Effector memory CD4-positive, alpha-beta T cell (primary cell): ENCODE measurements around the gene ASTN2.

Source experiments
- DNase-seq, 3 donors: peaks; one replicate each; pipeline ENCODE4 v3.0.0-alpha.2; 2020
- H3K27ac ChIP-seq: 2 replicates; pipeline ENCODE4 v1.7.0; 2013; ENCODE audit warnings: mild to moderate bottlenecking, low read length, moderate library complexity; ENCODE audit not compliant: insufficient read depth, poor library complexity, severe bottlenecking
- H3K27me3 ChIP-seq: replicated peaks from 2 replicates; pipeline ENCODE4 v1.7.0; 2013; ENCODE audit warnings: mild to moderate bottlenecking, low read length; ENCODE audit not compliant: insufficient read depth, control insufficient read depth, poor library complexity, severe bottlenecking
- H3K36me3 ChIP-seq: 2 replicates; pipeline ENCODE4 v1.7.0; 2013; ENCODE audit warnings: mild to moderate bottlenecking, low read length, moderate library complexity; ENCODE audit not compliant: control insufficient read depth, insufficient read depth
- H3K4me1 ChIP-seq: 2 replicates; pipeline ENCODE4 v1.7.0; 2013; ENCODE audit warnings: low read length, mild to moderate bottlenecking; ENCODE audit not compliant: control insufficient read depth, insufficient read depth, poor library complexity, severe bottlenecking
- H3K4me3 ChIP-seq: 2 replicates; pipeline ENCODE4 v1.7.0; 2013; ENCODE audit warnings: low read length, low read depth, mild to moderate bottlenecking; ENCODE audit not compliant: insufficient read depth, poor library complexity, severe bottlenecking
- H3K9me3 ChIP-seq: 2 replicates; pipeline ENCODE4 v1.7.0; 2013; ENCODE audit warnings: mild to moderate bottlenecking, low read length, moderate library complexity; ENCODE audit not compliant: control insufficient read depth

Gene ASTN2

DNA sequence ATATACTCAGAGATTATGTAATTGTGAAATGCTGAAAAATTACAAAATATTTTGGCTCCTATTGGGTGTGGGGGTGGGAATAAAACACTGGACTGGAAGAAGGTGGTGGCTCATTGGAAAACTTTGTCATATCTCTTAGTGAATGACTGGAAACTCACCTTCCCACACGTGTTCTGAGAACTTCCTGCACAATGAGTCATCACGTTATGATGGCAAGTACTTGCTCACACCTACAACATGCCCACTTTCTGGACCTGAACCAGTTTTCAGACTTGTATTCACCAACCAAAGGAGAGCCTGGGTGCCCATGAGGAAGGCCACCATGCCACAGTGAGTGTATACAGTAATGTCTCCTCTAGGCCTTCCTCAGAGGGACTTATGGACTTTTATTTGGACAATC is 294.8 kb downstream of the ASTN2 start:
- Histone ChIP-seq H3K9me3 (no peaks in the 10 kb centered on the region), H3K27ac (no peak overlapping the region), H3K27me3 (no peaks in the 10 kb centered on the region), H3K36me3 (no peaks in the 10 kb centered on the region), H3K4me1 (no peaks in the 10 kb centered on the region), H3K4me3 (no peak overlapping the region)
- DNase-seq: no peak

DNA sequence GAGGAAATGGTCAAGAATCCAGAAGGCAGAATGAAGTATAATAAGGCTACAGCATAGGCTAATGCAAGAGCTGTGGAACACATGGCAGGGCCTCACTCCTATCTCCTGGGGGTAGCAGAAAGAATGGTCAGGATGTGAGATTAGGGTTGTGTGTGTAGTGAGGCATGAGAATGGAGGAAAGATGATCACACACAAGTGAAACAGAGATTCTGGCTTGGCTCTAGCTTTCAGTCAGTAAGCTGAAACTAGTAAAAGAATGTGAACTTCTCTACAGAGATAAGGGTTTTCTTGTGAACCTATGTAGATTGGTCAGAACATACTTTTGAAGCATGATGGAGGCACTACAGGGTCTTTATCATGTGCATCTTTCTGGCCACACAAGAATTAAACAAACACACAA is 298.8 kb downstream of the ASTN2 start:
- no peaks in the 10 kb centered on the region for H3K4me1 ChIP-seq
- H3K27ac ChIP-seq: no peak overlapping the region
- H3K36me3 ChIP-seq: no peaks in the 10 kb centered on the region
- no peaks in the 10 kb centered on the region for H3K27me3 ChIP-seq
- no peaks in the 10 kb centered on the region for H3K9me3 ChIP-seq
- no peak overlapping the region for H3K4me3 ChIP-seq
- no peak for DNase-seq

- Histone ChIP-seq H3K36me3 (no peaks in the 10 kb centered on the region), H3K27me3 (no peaks in the 10 kb centered on the region), H3K9me3 (no peaks in the 10 kb centered on the region), H3K4me3 (no peak overlapping the region), H3K27ac (no peak overlapping the region), H3K4me1 (no peaks in the 10 kb centered on the region)
- no peak for DNase-seq
Measured at GRCh38 chr9:117114768-117115167, 300.1 kb downstream of the ASTN2 start.

DNA sequence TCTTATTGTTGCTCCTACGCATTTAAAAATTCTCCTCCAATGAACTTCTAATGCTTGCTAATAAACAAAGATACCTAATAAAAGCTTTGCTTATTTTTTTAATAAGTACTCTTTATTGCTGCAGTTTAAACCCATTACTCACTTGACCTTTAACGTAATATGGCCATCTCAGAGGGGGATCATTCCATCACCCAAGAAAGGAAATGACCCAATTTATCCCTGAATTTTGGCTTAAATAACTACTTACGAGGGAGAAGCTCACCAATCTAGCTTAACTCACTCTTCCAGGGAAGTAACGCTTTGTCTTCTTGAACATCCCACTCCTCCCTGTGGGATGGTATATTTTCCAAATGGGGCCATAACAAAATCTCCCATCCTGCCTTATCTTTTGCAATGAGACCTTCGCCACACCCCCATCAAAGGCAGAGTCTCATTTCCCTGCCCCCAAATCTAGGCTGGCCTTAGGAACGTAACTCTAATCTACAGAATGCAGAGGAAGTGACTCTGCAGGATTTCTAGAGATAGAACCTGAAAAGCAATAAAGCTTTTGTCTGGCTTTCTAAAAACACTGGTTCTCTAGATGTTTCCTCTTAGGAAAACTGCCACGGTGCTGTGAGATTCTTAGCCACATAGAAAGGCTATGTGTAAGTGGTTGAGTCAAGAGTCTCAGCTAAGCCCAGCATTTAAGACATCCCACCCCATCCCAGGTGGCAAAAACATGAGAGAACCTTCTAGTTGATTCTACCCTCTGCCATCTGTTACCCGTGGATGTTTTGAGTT is 310.0 kb downstream of the ASTN2 start:
- Histone ChIP-seq H3K36me3 (no peaks in the 10 kb centered on the region), H3K9me3 (no peaks in the 10 kb centered on the region), H3K4me3 (no peak overlapping the region), H3K27ac (no peak overlapping the region), H3K27me3 (no peaks in the 10 kb centered on the region), H3K4me1 (no peaks in the 10 kb centered on the region)
- DNase-seq: no peak

DNA sequence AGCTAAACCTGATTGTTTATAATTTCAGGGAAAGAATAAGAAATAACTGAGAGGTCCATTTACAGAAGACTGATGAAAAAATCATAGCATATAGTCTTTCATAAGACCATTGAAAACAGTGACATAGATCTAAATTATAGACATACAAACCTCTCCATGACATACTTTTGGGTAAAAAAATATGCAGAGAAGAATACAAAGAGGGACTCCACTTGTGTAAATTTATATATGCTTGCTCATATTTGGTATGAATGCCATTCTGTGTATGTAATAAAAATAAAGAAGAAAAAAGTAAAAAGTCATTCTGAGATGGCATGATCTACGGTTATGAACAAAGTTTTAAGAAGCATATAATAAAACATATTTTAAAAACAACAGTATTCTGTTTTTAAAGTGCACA is 310.7 kb downstream of the ASTN2 start:
- no peak for DNase-seq
- Histone ChIP-seq H3K27ac (no peak overlapping the region), H3K36me3 (no peaks in the 10 kb centered on the region), H3K4me1 (no peaks in the 10 kb centered on the region), H3K27me3 (no peaks in the 10 kb centered on the region), H3K9me3 (no peaks in the 10 kb centered on the region), H3K4me3 (no peak overlapping the region)

- Histone ChIP-seq H3K9me3 (no peaks in the 10 kb centered on the region), H3K4me1 (no peaks in the 10 kb centered on the region), H3K4me3 (no peak overlapping the region), H3K36me3 (no peaks in the 10 kb centered on the region), H3K27ac (no peak overlapping the region), H3K27me3 (no peaks in the 10 kb centered on the region)
- no peak for DNase-seq
Measured at GRCh38 chr9:117103438-117104110, 311.3 kb downstream of the ASTN2 start.

DNA sequence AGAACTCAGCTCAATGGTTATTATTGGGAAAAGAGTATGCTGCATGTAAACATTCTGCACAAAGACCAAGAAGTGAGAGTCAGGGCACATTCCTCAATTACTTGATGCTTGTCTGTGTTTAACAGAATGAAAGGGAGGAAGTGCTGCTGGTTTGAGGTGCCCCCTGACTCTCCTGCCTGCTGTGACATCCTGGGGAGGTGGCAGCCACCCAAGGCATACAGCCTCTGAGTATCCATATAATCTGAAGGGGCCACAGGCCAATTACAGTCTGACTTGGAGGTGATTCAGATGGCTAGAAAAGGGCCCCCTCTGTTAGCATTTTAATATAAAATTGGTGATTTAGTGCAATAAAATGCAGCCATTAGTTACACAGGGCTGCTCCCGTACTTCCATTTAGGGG is 313.8 kb downstream of the ASTN2 start:
- H3K4me1 ChIP-seq: no peaks in the 10 kb centered on the region
- no peaks in the 10 kb centered on the region for H3K36me3 ChIP-seq
- DNase-seq: no peak
- no peak overlapping the region for H3K4me3 ChIP-seq
- H3K27me3 ChIP-seq: no peaks in the 10 kb centered on the region
- no peaks in the 10 kb centered on the region for H3K9me3 ChIP-seq
- no peak overlapping the region for H3K27ac ChIP-seq

DNA sequence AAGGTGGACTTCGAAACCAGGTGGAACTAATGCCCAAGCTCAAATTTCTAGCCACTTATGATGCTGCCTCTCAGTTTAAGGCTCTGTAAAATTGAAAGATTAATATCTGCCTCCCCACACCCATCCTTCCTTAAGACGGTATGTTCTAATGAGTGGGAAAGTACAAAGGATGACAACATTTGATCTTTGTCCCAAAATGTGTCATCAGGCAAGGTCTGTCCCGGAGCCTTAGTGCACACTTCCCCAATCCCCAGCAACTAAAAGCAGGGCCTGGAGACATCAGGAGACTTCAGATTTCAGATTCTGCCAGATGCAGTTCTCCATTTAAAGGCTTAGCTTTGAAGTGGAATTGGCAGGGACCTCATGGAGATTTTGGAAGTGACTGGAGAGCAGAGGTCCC is 316.5 kb downstream of the ASTN2 start:
- H3K27me3 ChIP-seq: no peaks in the 10 kb centered on the region

DNA sequence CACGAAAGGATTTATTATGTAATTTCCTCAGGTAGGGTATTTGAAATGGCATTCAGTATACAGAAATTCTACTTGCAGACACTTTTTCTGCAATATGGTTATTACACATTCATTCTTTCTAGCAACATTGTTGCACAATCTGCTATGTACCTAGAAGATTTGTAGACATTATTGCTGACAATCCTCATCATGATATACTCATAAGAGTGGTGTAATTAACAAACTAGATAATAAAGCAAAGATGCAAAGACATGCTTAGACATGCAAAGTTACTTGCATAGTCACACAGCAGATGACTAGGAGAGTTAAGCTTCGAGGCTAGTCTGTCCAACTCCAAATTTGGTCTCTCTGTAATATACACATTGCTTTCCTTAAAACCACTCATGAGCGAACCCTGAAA is 317.1 kb downstream of the ASTN2 start:
- Histone ChIP-seq H3K4me1 (no peaks in the 10 kb centered on the region), H3K27me3 (no peaks in the 10 kb centered on the region), H3K27ac (no peak overlapping the region), H3K9me3 (no peaks in the 10 kb centered on the region), H3K36me3 (no peaks in the 10 kb centered on the region), H3K4me3 (no peak overlapping the region)
- no peak for DNase-seq

More for the DNA sequence above, 316.5 kb downstream of the ASTN2 start:
- no peak overlapping the region for H3K27ac ChIP-seq
- no peaks in the 10 kb centered on the region for H3K4me1 ChIP-seq
- no peak overlapping the region for H3K4me3 ChIP-seq
- H3K9me3 ChIP-seq: no peaks in the 10 kb centered on the region
- H3K36me3 ChIP-seq: no peaks in the 10 kb centered on the region
- no peak for DNase-seq

DNA sequence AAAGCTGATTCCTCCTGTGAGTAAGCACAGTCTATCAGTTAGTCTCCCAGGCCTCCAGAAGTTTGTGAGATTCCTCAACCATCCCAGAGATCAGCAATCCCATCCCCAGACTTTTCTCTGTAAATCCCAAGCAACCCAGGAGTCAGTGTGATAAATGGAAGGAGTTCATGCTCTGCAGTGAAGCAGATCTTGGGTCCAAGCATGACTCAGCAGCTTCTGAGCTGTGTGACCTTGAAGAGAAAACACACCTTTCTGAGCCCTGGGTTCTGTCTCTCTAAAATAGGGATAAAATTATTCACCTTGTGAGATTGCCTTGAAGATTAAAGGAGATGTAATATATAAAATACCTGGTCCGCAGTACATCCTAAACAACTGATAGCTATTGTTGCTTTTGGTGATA is 318.7 kb downstream of the ASTN2 start:
- no peak overlapping the region for H3K27ac ChIP-seq
- H3K27me3 ChIP-seq: no peaks in the 10 kb centered on the region
- no peak overlapping the region for H3K4me3 ChIP-seq
- no peaks in the 10 kb centered on the region for H3K9me3 ChIP-seq
- no peak for DNase-seq
- H3K4me1 ChIP-seq: no peaks in the 10 kb centered on the region
- H3K36me3 ChIP-seq: no peaks in the 10 kb centered on the region
